Stimulated activated CD8-positive, alpha-beta memory T cell treated with anti-CD3 and anti-CD28 coated beads, Interleukin-12 subunit alpha, Interleukin-12 subunit beta, amount 100 ng/mL, for 1 hour (primary cell): ENCODE measurements around the gene POLR2E.
A peak's percentile ranks its signal among the peaks of the same experiment; 100 is the strongest.

Experiments
- DNase-seq: peaks from one replicate; pipeline ENCODE4 v3.0.0-alpha.2; 2020; ENCODE audit warnings: low read depth

POLR2E gene

DNA sequence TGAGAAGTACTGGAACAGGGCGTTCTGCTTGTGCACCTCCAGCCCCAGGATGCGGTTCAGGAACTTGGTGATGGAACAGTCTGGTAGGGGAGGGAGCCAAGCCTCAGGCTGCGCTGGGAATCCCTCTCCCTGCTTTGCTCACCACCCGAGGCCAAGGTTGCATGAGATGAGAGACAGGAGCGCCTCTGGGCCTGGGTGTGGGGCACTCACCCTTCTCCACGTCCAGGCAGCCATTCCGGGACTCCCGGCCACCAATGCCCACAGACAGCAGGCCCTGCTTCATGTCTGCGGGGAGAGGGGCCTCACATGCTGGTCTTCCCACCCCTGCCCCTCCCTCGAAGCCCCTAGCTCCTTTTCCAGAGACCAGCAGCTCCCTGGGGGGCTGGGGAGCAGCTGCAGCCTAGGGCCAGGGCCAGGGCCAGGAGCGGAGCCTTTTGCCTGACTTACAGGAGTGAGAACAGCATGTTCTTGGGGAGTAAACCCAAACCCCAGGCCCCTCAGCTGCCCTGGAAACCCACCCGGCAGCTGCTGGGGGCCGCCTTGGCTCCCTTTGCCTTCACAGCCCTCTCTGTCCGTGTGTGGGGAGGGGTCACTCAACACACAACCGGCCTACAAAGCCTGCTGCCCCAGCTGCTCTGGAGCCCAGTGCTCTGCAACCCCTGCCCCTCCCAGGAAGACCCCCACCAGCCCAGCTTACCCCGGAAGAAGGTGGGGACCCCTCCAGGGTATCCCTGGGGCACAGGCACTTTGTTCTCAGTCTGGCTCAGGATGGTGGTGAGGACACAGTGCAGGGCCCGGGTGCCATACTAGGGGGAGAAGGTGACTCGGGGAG, 15.8 kb upstream of the POLR2E start:
- no peak for DNase-seq

DNA sequence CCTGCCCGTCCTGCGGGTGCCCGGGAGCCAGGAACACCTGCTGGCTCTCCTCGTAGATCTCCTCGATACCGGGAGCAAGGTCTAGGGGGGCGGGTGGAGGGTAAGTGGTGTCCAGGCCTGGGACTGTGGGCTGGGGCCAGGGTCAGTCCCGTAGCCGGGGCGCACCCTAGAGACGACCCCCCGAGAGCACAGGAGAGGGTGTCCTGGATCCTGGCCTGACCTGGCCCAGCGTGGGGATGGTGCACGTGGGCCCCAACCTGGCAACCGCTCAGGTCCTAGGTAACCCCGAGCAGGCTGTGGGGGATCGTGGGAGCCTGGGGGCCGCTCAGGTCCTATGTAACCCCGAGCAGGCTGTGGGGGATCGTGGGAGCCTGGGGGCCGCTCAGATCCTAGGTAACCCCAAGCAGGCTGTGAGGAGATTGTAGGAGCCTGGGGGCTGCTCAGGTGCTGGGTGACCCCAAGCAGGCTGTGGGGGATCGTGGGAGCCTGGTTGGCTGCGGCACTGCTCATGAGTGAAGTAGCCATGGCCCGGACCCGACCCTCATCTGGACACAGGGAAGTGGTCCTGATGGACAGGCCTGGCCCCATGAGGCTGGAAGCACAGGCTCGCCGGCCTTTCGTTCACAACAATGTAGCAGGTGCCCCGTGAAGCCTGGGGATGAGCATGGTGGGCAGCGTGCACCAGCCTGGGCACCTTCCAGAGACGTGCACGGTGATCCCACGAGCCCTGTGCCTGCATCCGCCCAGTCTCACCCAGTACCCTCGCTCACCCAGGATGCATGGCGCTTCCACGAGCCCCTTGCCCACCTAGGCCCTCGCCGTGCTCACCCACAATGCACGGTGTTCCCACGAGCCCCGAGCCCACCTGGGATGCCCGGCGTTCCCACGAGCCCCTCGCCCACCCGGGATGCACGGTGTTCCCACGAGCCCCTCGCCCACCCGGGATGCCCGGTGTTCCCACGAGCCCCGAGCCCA, 14.8 kb upstream of the POLR2E start:
- no peak for DNase-seq

DNA sequence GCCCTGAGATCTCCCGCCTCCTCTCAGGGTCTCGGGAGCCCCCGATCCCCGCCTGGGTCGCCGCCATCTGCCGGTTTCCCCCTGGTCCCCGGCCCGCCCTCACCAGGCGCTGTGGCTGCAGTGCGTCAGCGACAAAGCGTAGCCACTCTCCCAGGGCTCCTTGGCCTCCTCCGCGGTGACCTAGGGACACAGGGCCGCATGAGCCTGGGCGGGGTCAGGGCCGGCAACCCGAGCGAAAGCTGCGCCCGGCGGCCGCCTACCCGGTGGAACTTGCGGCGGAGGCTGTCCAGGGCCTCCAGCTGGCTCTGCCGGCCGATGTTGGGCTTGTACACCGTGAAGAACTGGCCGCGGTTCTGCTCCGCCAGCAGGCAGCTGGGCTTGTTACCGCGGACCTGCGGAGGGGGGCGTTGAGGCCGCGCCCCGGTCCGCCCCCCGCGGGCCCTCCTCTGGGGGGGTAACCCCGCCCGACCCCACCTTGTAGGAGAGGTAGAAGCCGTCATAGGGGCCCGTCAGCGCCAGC, 13.9 kb upstream of the POLR2E start:
- no peak for DNase-seq

DNA sequence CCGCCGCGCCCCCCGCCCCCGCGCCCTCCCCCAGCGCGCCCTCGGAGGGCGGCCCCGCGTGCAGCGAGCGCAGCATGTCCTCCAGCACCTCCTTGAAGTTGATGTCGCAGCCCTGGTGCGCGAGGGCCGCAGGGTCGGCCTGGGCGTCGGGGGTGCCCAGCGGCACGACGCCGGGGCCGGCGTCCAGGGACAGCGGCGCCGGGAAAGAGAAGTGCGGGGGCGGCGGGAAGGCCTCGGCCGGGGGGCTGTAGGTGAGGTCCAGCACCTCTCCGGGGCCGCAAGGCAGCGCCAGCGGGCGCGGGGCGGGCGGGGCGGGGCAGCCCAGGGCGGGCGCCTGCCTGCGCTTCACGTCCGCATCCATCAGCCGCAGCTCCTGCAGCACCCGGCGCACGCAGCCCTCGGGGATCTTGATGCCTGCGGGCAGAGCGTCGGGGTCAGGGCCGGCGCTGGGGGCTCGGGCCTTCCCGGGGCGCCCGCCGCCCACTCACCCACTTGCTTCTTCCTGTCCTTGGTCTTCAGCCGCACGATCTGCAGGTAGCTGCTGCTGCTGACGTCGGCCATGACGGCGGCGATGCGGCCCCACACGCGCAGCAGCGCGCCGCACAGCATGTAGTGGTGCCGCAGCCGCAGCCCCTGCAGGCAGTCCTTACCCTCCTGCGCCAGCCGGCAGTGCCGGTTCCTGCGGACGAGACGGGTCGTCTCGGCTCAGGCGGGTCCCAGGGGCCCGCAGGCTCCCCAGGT, 13.3 kb upstream of the POLR2E start:
- DNase-seq = no peak

DNA sequence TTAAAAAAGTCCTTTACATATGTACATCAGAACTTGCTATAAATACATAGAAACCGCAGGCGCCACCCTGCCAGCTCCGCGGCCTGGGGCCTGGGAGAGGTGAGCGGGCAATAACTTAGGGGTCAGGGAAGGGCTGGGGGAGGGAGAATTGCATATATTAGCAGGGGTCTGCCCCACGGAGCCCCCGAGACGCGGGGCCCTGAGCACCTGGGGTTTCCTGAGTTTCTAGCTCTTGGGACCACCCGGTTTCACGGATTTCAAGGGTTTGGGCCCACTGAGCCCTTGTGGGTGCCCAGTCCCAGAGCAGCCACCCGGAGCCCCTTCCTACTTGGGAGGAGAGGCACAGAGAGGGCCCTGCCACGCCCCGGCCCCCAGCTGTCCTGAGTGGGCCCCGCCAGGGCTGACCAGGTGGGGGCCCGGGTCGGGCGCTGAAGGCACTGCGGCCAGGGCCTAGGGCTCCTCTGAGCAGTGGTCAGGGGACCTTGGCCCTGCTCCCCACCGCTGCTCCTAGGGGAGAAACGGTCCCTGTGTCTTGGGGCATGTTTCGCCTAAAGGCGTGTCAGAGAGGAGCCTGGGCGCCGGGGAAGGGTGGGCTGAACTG, 12.6 kb upstream of the POLR2E start:
- DNase-seq = no peak

DNA sequence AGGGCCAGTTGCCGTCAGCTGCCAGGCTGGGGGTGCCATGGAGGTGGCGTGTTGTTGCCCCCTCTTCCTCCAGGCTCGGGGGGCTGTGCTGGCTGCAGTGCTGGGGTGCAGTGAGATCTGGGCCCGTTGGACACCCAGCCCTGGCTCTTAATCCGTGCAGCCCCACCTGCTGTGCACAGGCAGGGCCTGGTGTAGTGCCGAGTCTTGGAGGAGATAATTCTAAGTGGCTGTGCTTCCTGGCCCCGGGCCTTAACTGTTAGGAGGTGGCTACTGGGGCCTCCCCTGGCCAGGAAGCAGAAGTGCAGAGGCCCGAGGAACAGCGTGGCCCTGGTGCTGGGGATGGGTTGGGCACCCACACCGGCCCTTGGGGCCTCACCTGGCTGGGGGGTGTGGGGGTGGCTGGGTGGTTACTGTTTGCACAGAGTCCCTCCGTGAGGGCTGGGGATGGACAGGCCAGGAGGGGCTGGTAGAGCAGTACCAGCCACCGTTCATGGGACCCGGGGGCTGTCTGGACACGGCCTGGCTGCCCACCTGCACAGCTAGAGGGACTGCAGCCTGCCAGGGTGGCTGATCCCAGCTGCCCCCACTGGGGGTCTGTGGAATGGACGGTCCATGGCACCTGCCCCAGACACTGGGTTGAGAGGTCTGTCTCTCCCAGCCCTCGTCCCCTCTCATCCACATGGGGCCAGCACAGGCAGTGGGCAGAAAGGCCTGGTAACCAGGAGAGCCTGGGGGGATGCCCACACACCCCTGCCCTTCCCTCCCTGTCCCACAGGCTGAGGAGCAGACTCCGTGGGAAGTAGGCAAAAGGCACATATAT, 11.9 kb upstream of the POLR2E start:
- no peak for DNase-seq

DNA sequence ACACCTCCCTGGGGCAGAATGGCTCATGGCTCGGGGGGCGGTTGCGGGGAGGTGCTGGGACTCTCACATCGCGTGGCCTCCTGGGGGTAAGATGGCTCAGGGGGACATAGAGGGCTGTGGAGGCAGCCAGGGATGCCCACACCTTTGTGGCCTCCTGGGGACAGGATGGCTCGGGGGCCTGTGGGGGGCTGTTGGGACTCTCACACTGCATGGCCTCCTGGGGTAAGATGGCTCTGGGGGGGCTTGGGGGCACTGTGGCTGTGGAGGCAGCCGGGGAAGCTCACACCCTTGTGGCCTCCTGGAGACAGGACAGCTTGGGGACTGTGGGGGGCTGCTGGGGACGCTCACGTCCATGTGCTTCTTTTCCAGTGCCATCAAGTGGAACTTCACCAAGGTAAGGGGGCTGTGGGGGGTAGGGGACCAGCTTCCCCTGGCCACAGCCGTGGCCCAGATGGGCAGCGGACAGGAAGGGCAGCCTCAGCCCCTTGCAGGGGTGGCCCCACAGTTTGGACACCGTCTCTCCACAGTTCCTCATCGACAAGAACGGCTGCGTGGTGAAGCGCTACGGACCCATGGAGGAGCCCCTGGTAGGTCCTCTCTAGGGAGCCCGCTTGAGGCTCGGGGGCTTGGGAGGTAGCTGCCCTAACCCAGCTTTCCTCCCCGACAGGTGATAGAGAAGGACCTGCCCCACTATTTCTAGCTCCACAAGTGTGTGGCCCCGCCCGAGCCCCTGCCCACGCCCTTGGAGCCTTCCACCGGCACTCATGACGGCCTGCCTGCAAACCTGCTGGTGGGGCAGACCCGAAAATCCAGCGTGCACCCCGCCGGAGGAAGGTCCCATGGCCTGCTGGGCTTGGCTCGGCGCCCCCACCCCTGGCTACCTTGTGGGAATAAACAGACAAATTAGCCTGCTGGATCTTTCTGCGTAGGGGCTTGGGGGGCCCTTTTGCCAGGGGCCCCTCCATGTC, 11.0 kb upstream of the POLR2E start:
- DNase-seq = no peak

DNA sequence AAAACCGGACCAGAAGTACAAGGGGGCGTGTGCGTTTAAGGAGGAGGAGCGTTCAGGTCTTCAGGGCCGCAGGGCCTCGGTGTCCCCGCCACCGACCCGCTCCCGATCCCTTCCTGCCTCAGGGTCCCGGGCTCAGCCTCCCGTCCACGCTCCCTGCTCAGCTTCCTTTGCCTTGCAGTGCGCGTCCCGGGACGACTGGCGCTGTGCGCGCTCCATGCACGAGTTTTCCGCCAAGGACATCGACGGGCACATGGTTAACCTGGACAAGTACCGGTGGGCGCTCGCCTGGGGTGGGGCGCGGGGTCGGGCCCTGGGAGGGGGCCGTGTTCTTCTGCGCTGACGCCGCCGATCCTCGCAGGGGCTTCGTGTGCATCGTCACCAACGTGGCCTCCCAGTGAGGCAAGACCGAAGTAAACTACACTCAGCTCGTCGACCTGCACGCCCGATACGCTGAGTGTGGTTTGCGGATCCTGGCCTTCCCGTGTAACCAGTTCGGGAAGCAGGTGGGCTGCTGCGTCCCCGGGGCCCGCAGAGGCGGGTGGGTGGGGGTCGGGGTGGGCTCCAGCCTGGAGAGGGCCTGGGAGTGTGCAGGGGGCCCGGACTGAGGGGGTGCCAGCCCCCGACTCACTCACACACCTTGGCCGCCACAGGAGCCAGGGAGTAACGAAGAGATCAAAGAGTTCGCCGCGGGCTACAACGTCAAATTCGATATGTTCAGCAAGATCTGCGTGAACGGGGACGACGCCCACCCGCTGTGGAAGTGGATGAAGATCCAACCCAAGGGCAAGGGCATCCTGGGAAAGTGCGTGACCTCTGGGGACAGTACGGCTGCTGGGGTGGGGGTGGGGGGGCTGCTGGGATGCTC, 10.1 kb upstream of the POLR2E start:
- DNase-seq = no peak

DNA sequence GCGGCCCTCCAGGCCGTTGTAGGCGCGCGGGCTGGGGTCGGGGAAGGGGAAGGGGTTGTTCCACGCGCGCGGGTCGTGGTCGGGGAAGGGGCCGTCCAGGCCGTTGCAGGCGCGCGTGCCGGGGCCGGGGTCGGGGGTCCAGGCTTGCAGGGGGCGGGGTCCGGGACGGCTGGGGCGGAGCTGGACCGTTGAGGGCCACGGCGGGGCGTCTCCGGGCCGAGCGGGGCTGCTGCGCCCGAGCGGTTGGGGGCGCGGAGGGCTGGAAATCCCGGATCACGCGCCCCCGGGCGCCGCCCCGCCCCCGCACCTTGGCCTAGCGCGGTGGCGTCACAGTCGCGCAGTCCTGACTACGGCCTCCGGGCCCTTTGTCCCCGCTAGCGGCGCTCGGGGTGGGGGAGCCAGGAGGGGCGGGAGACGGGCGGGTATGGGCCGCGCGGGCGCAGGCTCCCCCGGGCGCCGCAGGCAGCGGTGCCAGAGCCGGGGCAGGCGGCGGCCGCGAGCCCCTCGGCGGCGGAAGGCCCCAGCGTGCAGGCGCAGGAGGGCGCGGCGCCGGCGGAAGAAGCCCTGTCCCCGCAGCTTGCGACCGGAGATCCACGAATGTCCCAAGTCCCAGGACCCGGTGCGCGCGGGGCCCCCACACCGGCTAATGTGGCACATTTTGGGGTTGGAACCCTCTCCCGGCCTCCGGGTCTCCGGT, 9.3 kb upstream of the POLR2E start:
- peak; percentile 51 for DNase-seq

DNA sequence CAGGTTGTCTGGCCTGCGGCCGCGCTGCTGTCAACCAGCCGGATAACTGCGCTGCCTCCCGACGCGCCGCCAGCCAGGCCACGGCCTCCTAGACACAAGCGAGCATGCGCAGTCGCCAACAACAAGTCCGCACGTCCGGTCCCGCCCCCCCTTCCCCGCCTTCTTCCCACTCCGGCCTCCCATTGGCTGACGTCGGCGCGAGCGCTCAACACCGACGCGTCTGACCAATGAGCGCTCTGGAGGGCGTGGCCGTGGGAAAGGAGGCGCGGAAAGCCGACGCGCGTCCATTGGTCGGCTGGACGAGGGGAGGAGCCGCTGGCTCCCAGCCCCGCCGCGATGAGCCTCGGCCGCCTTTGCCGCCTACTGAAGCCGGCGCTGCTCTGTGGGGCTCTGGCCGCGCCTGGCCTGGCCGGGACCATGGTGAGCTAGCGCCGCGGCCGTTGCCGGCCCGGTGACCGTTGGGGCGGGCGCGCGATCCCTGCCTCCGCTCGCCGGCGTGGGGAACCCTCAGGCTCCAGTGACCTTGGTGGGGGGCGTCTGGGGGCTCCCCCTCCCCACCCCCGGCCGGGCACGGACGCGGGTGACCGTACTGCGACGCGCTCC, 8.6 kb upstream of the POLR2E start, which contains the start of gene GPX4:
Gene GPX4, plus strand, starts transcription at position 287 of the 603 bp plus-strand sequence. Its CDS starts 50 bp downstream, at position 337.
- DNase-seq = peak; percentile 99

DNA sequence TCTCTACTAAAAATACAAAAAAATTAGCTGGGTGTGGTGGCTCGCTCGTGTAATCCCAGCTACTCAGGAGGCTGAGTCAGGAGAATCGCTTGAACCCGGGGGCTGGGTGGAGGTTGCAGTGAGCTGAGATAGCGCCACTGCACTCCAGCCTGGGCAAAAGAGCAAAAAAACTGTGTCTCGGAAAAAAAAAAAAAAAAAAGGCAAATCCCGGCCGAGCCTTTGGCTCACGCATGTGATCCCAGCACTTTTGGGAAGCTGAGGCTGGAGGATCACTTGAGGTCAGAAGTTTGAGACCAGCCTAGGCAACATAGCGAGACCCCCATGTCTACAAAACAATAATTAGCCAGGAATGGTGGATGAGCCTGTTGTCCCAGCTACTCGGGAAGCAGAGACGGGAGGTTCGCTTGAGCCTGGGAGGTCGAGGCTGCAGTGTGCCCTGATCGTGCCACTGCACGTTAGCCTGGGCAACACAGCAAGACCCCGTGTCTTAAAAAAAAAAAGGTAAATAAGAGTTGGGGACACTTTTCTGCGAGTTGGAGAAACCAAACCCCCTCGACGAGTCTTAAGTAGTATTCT, 8.0 kb upstream of the POLR2E start:
- DNase-seq = no peak

DNA sequence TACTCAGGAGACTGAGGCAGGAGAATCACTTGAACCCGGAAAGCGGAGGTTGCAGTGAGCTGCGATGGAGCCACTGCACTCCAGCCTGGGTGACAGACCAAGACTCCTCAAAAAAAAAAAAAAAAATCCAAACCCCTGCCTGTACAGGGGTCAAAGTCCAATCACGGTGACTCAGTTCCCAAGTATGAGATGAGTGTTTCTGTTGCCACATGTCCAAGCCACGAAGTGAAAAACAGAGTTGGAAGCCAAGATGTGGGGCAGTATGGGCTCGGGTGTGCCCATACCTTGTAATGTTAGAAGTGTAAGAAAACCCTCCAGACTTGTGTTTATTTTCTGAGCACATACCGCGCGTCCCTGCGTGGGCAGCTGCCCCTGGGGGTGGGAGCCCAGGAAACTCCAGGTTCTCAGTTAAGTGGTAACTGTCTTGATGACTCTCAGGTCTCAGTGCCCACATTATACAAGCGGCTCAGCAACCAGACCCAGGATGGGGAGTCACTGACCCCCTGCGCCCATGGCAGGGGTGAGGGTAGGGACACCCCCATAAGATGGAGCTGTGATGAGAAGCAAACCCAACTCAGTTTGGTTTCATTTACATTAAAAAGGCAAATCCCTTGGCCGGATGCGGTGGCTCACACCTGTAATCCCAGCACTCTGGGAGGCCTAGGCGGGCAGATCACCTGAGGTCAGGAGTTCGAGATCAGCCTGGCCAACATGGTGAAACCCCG, 7.4 kb upstream of the POLR2E start:
- DNase-seq = no peak

DNA sequence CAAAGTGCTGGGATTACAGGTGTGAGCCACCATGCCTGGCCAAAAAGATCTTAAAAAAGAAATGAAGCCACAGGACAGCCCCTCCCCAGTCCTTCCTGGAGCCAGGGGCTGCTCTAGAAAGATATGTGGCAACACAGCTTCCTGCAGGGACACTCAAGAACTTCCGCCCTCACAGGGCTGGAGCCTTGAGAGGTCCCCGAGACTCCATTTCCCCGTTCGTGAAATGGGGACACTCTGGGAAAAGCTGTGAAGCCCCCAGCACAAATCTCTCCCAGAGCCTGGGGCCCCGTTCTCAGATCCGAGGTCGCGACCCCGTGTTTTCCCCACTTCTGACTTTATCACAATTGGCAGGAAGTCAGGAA, 6.1 kb upstream of the POLR2E start:
- no peak for DNase-seq

DNA sequence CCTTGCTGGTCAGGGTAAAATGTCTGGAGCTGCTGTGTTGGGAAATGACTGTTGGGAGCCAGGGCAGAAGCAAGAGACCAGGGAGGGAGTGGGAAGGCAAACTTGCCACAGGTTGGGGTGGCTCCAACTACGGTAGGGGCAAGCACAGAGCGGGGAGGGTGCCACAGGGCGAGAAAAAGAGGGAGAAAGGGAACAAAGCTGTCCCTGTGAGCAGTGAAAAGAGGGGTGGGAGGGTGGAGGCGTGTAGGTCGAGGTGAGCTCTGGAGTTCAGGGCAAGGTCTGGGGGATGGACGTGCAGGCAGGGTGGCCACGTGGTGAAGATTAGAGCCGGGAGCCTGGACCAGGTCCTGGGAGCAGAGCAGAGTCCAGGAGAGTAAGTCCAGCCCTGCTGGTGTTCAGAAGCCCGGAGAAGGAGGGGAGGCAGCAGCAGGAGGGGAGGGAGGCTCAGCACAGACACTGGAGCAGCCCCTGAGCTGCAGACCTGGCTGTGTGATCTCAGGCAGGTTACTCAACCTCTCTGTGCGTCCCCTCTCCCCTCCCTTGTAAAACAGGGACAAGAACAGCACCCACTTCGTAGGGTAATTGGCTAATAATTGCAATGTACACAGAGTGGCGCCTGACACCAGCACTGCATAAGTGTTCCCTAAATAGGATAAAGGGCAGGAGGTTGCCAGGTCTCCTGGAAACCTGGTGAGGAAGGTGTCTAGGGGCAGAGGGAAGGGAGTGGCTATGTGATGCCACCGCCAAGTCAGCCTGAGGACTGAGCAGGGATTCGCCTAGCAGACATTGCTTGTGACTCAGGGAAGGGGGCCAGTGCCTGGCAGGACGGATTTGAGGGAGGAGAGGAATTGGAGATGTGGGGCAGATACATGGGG, 3.2 kb upstream of the POLR2E start:
- DNase-seq = no peak

DNA sequence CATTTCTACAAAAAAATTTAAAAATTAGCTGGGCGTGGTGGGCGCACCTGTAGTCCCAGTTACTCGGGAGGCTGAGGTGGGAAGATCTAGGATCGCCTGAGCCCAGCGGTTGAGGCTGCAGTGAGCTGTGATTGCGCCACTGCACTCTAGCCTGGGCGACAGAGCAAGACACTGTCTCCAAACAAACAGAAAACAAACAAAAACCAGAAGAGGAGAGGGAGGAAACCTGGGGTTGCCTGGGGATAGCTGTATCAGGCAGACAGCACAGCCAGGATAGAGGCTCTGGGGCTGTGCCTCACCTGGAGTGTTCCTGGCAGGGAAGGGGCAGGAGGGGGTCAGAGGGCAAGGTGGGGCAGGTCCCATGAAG, 2.6 kb upstream of the POLR2E start:
- no peak for DNase-seq

DNA sequence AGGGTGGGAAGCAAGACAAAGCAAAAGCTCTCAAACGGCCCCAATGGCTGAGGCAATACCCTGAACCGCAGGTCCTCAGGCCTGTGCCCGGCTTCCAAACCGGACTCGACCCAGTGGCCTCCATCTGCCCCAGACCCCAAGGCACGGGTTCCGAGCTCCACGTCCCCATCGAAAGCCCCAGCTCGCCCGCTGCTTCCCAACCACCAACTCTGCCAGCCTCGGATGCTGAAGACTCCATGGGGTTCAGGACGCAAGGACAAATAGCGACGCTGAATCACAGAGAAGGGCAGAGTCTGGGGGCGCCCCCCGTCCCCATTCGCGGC, 559 bp downstream of the POLR2E start:
- no peak for DNase-seq
